CD4-positive, CD25-positive, alpha-beta regulatory T cell (primary cell): Measurements from ENCODE around the gene MKI67. TPM values are rescaled to one million over a fixed set of nuclear protein-coding genes. Genes with fewer than 3 reads are reported as not detected.

Experiments
- ATAC-seq, 2 donors: fragments of 150-1000 bp; cut with Tn5 transposase; one replicate each; pipeline ENCODE4 v1.10.0; 2021; ENCODE audit warnings: low read depth in 2 of 2, moderate number of reproducible peaks in 2 of 2, moderate library complexity in 1 of 2
- DNase-seq, 3 donors: peaks; one replicate each; pipeline versions ENCODE4 v3.0.0 to v3.0.0-alpha.2; 2012 to 2022; ENCODE audit warnings: mixed read lengths in 1 of 3
- H3K27ac ChIP-seq: one replicate; pipeline ENCODE4 v1.7.0; 2013; ENCODE audit warnings: mild to moderate bottlenecking, low read length; ENCODE audit not compliant: insufficient read depth, poor library complexity, severe bottlenecking
- H3K27me3 ChIP-seq: one replicate; pipeline ENCODE4 v1.7.0; 2013; ENCODE audit warnings: low read length; ENCODE audit not compliant: control insufficient read depth, insufficient read depth
- H3K36me3 ChIP-seq: one replicate; pipeline ENCODE4 v1.7.0; 2013; ENCODE audit warnings: mild to moderate bottlenecking, low read length, moderate library complexity; ENCODE audit not compliant: control insufficient read depth, insufficient read depth
- H3K4me1 ChIP-seq: 2 replicates; pipeline ENCODE4 v1.7.0; 2013; ENCODE audit warnings: mild to moderate bottlenecking, low read length; ENCODE audit not compliant: insufficient read depth, control insufficient read depth, poor library complexity, severe bottlenecking
- H3K4me3 ChIP-seq: one replicate; pipeline ENCODE4 v1.7.0; 2013; ENCODE audit warnings: low read depth, mild to moderate bottlenecking, low read length, moderate library complexity
- H3K9me3 ChIP-seq, 2 experiments: 1 replicate in 1 of 2; 2 replicates in 1 of 2; pipeline ENCODE4 v1.7.0; 2013; ENCODE audit warnings: low read length in 2 of 2, mild to moderate bottlenecking in 1 of 2, moderate library complexity in 1 of 2; ENCODE audit not compliant: control insufficient read depth in 2 of 2
- H3K27ac Mint-ChIP-seq, 3 donors: one replicate each; pipeline ENCODE4 v1.8.0; 2020 to 2022; ENCODE audit warnings: mild to moderate bottlenecking in 3 of 3, mixed read lengths in 3 of 3, moderate library complexity in 2 of 3
- H3K27me3 Mint-ChIP-seq: one replicate; pipeline ENCODE4 v1.8.0; 2022; ENCODE audit warnings: mild to moderate bottlenecking, mixed read lengths
- H3K36me3 Mint-ChIP-seq: one replicate; pipeline ENCODE4 v1.8.0; 2020; ENCODE audit warnings: mixed read lengths
- H3K4me1 Mint-ChIP-seq, 4 donors: one replicate each; pipeline ENCODE4 v1.8.0; 2020 to 2022; ENCODE audit warnings: mixed read lengths in 4 of 4, mild to moderate bottlenecking in 1 of 4
- H3K4me3 Mint-ChIP-seq, 4 donors: one replicate each; pipeline ENCODE4 v1.8.0; 2020 to 2022; ENCODE audit warnings: mild to moderate bottlenecking in 4 of 4, mixed read lengths in 4 of 4, moderate library complexity in 3 of 4
- H3K9me3 Mint-ChIP-seq, 7 donors: one replicate each; pipeline ENCODE4 v1.8.0; 2020 to 2022; ENCODE audit warnings: mixed read lengths in 7 of 7, mild to moderate bottlenecking in 3 of 7, moderate library complexity in 2 of 7
- polyA plus RNA-seq, 4 donors: library from polyadenylated mRNA; unstranded; fragments of 300-500 nt; fragmentation: Illumina TruSeq; gene quantifications; one replicate each; pipeline ENCODE4 v1.2.3, GENCODE V29; 2021
- total RNA-seq: library from RNA; stranded (reverse); gene quantifications from one replicate; pipeline ENCODE4 v1.2.3, GENCODE V29; 2022

The MKI67 gene
- total and polyA plus RNA-seq, 5 donors from 2014 or later = 0.06 to 13.5 (median 0.90) TPM

DNA sequence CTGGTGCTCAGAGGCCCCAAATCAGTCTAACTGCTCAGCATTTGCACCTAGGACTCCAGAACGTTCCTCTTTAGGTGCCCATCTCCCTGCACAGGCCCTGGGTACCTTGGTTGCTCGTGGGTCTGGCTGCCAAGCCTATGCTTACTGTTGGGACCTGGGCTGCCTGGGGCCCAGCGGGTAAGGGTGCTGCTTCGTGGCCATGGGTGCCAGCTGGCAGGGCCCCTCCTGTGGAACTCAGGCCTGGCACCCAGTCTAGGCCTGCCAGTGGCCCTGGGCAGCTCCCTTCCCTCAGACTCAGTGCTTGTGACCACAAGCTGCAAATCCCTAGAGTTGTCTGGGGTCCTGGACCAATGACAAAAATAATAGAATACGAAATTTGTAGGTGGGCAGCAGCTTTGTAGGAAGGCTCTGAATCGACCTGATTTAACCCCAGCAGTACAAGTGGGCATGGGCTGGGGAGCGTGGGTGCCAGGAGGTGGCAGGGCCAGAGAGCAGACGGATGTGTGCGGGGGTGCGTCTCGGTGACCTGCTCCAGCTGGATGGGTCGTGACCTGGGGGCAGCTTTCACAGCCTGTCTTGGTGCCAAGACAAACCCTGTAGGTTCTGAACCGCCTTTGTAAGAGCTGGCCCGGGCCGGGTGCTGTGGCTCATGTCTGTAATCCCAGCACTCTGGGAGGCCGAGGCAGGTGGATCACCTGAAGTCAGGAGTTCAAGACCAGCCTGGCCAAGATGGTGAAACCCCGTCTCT, 69.7 kb downstream of the MKI67 start:
- Histone ChIP-seq H3K36me3 (peaks cover 81% of the 10 kb centered on the region), H3K9me3 (no peaks in the 10 kb centered on the region), H3K4me1 (no peaks in the 10 kb centered on the region), H3K4me3 (no peak overlapping the region), H3K27ac (no peak overlapping the region), H3K27me3 (no peaks in the 10 kb centered on the region)
- Mint-ChIP-seq H3K36me3 (peaks cover 40% of the 10 kb centered on the region), H3K4me3 (no peak overlapping the region), H3K9me3 (no peaks in the 10 kb centered on the region), H3K27me3 (no peaks in the 10 kb centered on the region), H3K27ac (no peak overlapping the region), H3K4me1 (peaks cover 5 to 52% (median 23%) of the 10 kb centered on the region in 4 donors)
- DNase-seq (no peak), ATAC-seq (no peak)

DNA sequence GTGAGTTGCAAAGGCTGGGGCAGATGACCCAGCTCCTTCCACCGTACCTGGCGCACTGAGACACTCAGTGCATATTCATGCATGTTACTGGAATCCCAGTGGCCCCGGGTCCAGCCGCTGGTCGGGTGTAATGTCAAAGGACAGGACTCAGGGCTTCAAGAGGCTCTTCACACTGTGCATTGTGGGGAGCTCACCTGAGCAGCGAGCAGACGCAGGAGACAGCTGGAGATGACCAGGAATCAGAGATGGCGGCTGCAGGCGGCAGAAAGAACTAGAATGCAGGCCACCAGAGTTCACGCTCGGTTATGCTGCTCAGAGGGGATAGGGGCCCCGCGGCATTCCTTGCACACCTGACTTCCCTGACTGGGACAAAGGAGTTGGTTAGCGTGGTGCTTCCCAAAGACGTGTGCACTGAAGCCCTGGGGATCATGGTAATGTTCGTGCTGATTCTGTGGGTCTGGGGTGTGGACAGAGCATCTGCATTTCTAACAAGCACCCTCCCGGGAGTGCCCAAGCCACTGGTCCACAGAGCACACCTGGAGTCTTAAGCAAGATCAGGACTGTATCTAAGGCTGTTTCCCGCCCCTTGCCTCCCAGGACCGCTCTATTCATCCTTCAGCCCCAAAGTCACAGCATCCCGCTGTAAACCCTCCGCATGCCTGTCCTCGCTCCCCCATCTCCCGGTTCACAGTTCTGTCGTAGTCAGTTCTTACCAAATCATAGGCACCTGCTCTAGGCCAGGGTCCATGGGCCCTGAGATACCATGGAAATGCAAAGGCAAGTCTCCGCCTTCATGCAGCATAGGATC, 71.0 kb downstream of the MKI67 start:
- H3K4me1 Mint-ChIP-seq = peaks cover 7 to 56% (median 28%) of the 10 kb centered on the region in 4 donors

DNA sequence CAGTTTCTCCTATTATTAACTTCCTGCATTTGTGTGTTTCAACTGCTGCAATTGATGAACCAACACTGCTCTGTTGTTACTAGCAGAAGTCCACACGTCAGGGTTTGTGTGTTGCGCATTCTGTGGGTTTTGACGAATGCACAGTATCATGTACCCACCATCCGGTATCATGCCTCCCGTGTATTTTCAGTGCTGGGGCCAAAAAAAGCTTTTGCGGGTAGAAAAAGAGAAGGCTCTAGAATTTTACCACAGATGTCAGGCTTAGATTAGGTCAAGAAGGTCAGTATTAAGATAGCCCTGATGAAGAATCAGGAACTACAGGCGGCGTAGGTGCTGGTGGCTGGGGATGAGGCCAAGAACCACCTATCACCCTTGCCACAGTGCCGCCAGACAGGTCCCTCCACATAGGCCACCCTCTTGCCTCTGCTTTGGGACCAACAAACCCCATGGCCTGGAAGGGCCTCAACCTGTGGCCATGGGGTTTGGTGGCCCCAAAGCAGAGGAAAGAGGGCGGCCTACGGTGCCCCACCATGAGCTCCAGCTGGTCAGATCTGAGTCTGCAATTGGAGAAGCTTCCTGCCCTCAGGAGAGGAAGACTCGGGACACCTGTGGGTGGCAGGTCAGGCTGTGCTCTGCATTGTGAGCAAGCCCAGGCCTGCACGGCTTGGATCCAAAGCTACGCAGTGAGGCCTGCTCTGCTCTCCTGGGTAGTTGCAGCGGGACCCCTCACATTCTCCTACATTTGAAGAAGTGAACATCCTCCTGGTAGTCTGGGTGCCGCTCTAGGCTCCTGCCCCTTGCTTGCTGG, 71.9 kb downstream of the MKI67 start:
- H3K4me1 Mint-ChIP-seq = peaks cover 7 to 55% (median 28%) of the 10 kb centered on the region in 4 donors
- no peaks in the 10 kb centered on the region for H3K27me3 Mint-ChIP-seq
- H3K9me3 Mint-ChIP-seq = no peaks in the 10 kb centered on the region
- ATAC-seq (no peak), DNase-seq (no peak)
- no peaks in the 10 kb centered on the region for H3K27me3 ChIP-seq
- peaks cover 18% of the 10 kb centered on the region for H3K4me1 ChIP-seq
- peak overlapping the region in 2 of 3 donors; percentile 26 to 28 for H3K27ac Mint-ChIP-seq
- H3K36me3 Mint-ChIP-seq = peaks cover 40% of the 10 kb centered on the region
- peak overlapping the region in 1 of 4 donors; percentile 52 for H3K4me3 Mint-ChIP-seq
- no peaks in the 10 kb centered on the region for H3K9me3 ChIP-seq
- peaks cover 78% of the 10 kb centered on the region for H3K36me3 ChIP-seq
- no peak overlapping the region for H3K4me3 ChIP-seq
- H3K27ac ChIP-seq = no peak overlapping the region

More for the DNA sequence above, 71.0 kb downstream of the MKI67 start:
- no peaks in the 10 kb centered on the region for H3K27me3 ChIP-seq
- peaks cover 82% of the 10 kb centered on the region for H3K36me3 ChIP-seq
- Mint-ChIP-seq H3K4me3 (peak overlapping the region in 1 of 4 donors; percentile 44), H3K9me3 (no peaks in the 10 kb centered on the region), H3K36me3 (peaks cover 41% of the 10 kb centered on the region), H3K27ac (peak overlapping the region; percentile 26 to 56 (median 52)), H3K27me3 (no peaks in the 10 kb centered on the region)
- DNase-seq (no peak), ATAC-seq (no peak)
- H3K4me3 ChIP-seq = no peak overlapping the region
- no peak overlapping the region for H3K27ac ChIP-seq
- no peaks in the 10 kb centered on the region for H3K9me3 ChIP-seq
- H3K4me1 ChIP-seq = peaks cover 9% of the 10 kb centered on the region

DNA sequence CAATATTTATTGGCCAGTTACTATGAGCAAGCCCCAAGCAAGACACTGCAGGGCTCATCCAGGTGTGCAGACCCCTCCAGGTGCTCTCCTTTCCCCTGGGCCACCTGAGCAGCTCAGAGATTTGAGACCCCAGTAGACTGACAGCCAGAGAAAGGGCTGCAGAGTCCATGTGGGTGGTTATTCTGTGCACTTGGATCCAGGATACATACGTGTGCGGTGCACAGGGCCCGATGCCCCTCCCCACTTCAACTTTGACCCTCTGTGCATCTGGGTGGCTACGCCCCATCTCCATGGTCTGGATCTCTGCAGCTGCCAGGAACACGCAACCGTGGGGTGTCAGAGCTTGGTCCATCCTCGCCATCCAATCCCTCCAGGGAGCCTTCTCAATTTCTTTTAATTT, 72.9 kb downstream of the MKI67 start:
- H3K36me3 Mint-ChIP-seq = peaks cover 36% of the 10 kb centered on the region
- H3K36me3 ChIP-seq = peaks cover 76% of the 10 kb centered on the region
- peaks cover 9 to 57% (median 35%) of the 10 kb centered on the region in 4 donors for H3K4me1 Mint-ChIP-seq
- H3K27ac Mint-ChIP-seq = peak overlapping the region in 1 of 3 donors; percentile 43
- no peak for ATAC-seq
- H3K27me3 ChIP-seq = no peaks in the 10 kb centered on the region
- no peak overlapping the region for H3K27ac ChIP-seq
- H3K4me3 ChIP-seq = no peak overlapping the region
- no peaks in the 10 kb centered on the region for H3K9me3 ChIP-seq
- H3K9me3 Mint-ChIP-seq = no peaks in the 10 kb centered on the region
- no peak for DNase-seq
- no peaks in the 10 kb centered on the region for H3K27me3 Mint-ChIP-seq
- peaks cover 28% of the 10 kb centered on the region for H3K4me1 ChIP-seq
- peak overlapping the region in 1 of 4 donors; percentile 44 for H3K4me3 Mint-ChIP-seq

DNA sequence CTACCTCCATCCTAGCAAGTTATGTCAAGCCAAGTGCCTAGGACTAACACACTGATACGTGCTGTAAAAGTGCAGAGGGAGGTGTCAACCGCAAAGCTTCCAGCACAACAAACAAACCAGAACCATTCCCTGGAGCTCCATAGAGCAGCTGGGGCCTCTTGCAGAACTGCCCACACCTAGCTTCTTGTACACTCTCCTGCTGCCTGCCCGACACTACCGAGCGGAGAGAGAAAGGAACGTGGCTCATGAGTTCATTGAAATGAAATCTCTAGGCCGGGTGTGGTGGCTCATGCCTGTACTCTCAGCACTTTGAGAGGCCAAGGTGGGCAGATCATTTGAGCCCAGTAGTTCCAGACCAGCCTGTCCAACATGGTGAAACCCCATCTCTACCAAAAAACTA, 73.5 kb downstream of the MKI67 start:
- H3K9me3 ChIP-seq = no peaks in the 10 kb centered on the region
- Mint-ChIP-seq H3K4me1 (peaks cover 13 to 59% (median 41%) of the 10 kb centered on the region in 4 donors), H3K27me3 (no peaks in the 10 kb centered on the region), H3K27ac (peak overlapping the region in 1 of 3 donors; percentile 80), H3K9me3 (no peaks in the 10 kb centered on the region), H3K36me3 (peaks cover 42% of the 10 kb centered on the region), H3K4me3 (peak overlapping the region in 1 of 4 donors; percentile 47)
- DNase-seq (no peak), ATAC-seq (no peak)
- no peak overlapping the region for H3K4me3 ChIP-seq
- H3K4me1 ChIP-seq = peaks cover 34% of the 10 kb centered on the region
- H3K36me3 ChIP-seq = peaks cover 70% of the 10 kb centered on the region
- no peak overlapping the region for H3K27ac ChIP-seq
- no peaks in the 10 kb centered on the region for H3K27me3 ChIP-seq

DNA sequence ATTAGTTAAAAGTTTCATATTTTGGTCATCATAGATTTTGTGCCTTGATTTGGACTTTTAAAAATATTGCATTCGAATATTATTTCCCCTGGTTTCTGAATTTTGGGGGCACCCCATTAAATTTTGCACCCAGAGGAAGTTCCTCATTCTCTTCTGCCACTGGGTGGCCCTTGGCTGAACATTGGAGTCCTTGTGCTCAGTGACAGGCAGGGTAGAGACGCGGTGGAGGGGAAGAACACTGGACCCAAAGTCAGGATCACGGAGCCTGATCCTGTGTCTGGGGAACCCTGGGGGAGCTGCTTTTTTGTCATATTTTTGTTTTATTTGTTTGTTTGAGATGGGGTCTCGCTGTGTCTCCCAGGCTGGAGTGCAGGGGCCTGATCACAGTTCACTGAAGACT, 74.7 kb downstream of the MKI67 start:
- H3K36me3 ChIP-seq = peaks cover 61% of the 10 kb centered on the region
- no peaks in the 10 kb centered on the region for H3K9me3 ChIP-seq
- no peaks in the 10 kb centered on the region for H3K27me3 ChIP-seq
- H3K4me1 ChIP-seq = peaks cover 45% of the 10 kb centered on the region
- Mint-ChIP-seq H3K4me3 (peak overlapping the region in 2 of 4 donors; percentile 16 to 92), H3K27ac (peak overlapping the region in 1 of 3 donors; percentile 80), H3K36me3 (peaks cover 38% of the 10 kb centered on the region), H3K9me3 (no peaks in the 10 kb centered on the region), H3K27me3 (no peaks in the 10 kb centered on the region), H3K4me1 (peaks cover 13 to 66% (median 46%) of the 10 kb centered on the region in 4 donors)
- no peak overlapping the region for H3K27ac ChIP-seq
- no peak overlapping the region for H3K4me3 ChIP-seq
- DNase-seq (no peak), ATAC-seq (no peak)

DNA sequence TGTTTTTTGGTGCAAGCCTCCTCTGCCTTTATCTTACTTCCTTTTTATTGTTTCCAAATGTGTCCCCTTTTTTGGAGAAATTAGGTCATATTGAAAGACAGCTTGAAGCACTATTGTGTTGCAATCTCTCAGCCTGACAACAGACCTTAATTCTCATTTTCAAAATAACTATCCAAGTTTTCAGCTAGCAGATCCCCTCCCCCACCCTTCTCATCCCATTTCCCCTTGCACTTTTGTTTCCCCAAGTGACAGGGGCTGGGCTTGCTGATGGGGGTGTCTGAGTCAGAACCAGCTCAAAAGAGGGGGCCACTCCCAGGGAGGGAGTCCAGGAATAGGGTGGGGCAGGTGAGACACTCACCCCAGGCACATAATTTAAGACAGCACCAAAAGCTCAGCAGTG, 75.3 kb downstream of the MKI67 start:
- no peaks in the 10 kb centered on the region for H3K9me3 ChIP-seq
- DNase-seq (no peak), ATAC-seq (no peak)
- Mint-ChIP-seq H3K9me3 (no peaks in the 10 kb centered on the region), H3K4me3 (peak overlapping the region in 2 of 4 donors; percentile 59 to 92), H3K27me3 (no peaks in the 10 kb centered on the region), H3K36me3 (peaks cover 35% of the 10 kb centered on the region), H3K4me1 (peaks cover 13 to 69% (median 46%) of the 10 kb centered on the region in 4 donors), H3K27ac (peak overlapping the region in 2 of 3 donors; percentile 80 to 87)
- H3K27ac ChIP-seq = no peak overlapping the region
- H3K27me3 ChIP-seq = no peaks in the 10 kb centered on the region
- peaks cover 55% of the 10 kb centered on the region for H3K36me3 ChIP-seq
- H3K4me3 ChIP-seq = peak overlapping the region; percentile 23
- H3K4me1 ChIP-seq = peaks cover 49% of the 10 kb centered on the region
